GM23338 (cell line): ENCODE results near the gene KIF5A. TPM values are rescaled to one million over a fixed set of nuclear protein-coding genes. Genes with fewer than 3 reads are reported as not detected.

Experiments used
- ATAC-seq: fragments of 200-7000 bp; cut with Tn5 transposase; 3 replicates; pipeline ENCODE4 v1.9.1; 2020
- DNase-seq: peaks from one replicate; pipeline ENCODE4 v3.0.0-alpha.2; 2015; ENCODE audit warnings: low spot score
- H2AFZ ChIP-seq: fragments of 200-600 bp; sonication (generic); 2 replicates; pipeline ENCODE4 v1.8.0; 2016; ENCODE audit warnings: antibody characterized with exemption, mild to moderate bottlenecking, moderate library complexity
- H3F3A ChIP-seq: fragments of 200-600 bp; sonication (generic); replicated peaks from 2 replicates; pipeline ENCODE4 v1.8.0; 2017; ENCODE audit warnings: antibody characterized with exemption, mixed run types, low read depth
- H3K27ac ChIP-seq: fragments of 200-600 bp; sonication (generic); 2 replicates; pipeline ENCODE4 v1.6.1; 2016; ENCODE audit warnings: low read depth
- H3K27me3 ChIP-seq: fragments of 200-600 bp; sonication (generic); 2 replicates; pipeline ENCODE4 v1.8.0; 2016; ENCODE audit warnings: mild to moderate bottlenecking, mixed run types, moderate library complexity; ENCODE audit not compliant: insufficient read depth
- H3K36me3 ChIP-seq: fragments of 200-600 bp; sonication (generic); 2 replicates; pipeline ENCODE4 v1.8.0; 2016; ENCODE audit warnings: mild to moderate bottlenecking; ENCODE audit not compliant: insufficient read depth
- H3K4me1 ChIP-seq: fragments of 200-600 bp; sonication (generic); 2 replicates; pipeline ENCODE4 v1.8.0; 2016; ENCODE audit warnings: mild to moderate bottlenecking, moderate library complexity; ENCODE audit not compliant: insufficient read depth
- H3K4me2 ChIP-seq: fragments of 200-600 bp; sonication (generic); 2 replicates; pipeline ENCODE4 v1.7.1; 2017; ENCODE audit warnings: mixed run types
- H3K4me3 ChIP-seq: fragments of 200-600 bp; sonication (generic); 2 replicates; pipeline ENCODE4 v1.6.1; 2016; ENCODE audit warnings: mixed run types
- H3K79me2 ChIP-seq: fragments of 200-600 bp; sonication (generic); replicated peaks from 2 replicates; pipeline ENCODE4 v1.8.0; 2017; ENCODE audit warnings: mild to moderate bottlenecking; ENCODE audit not compliant: insufficient read depth
- H3K9me2 ChIP-seq: fragments of 200-600 bp; sonication (generic); 2 replicates; pipeline ENCODE4 v1.8.0; 2017; ENCODE audit not compliant: insufficient read depth
- H4K20me1 ChIP-seq: fragments of 200-600 bp; sonication (generic); replicated peaks from 2 replicates; pipeline ENCODE4 v1.8.0; 2017; ENCODE audit warnings: mild to moderate bottlenecking; ENCODE audit not compliant: insufficient read depth
- H3K27ac Mint-ChIP-seq: 2 replicates; pipeline ENCODE4 v1.8.0; 2020; ENCODE audit warnings: inconsistent platforms, mild to moderate bottlenecking, moderate library complexity, mixed read lengths
- H3K27me3 Mint-ChIP-seq: 3 replicates; pipeline ENCODE4 v1.8.0; 2022; ENCODE audit warnings: low read depth, mild to moderate bottlenecking, moderate library complexity, mixed read lengths, inconsistent platforms; ENCODE audit not compliant: insufficient read depth, poor library complexity
- H3K36me3 Mint-ChIP-seq: 3 replicates; pipeline ENCODE4 v1.8.0; 2021; ENCODE audit warnings: low read depth, mild to moderate bottlenecking, inconsistent platforms, moderate library complexity, mixed read lengths
- H3K4me1 Mint-ChIP-seq: 3 replicates; pipeline ENCODE4 v1.8.0; 2020; ENCODE audit warnings: mild to moderate bottlenecking, inconsistent platforms, mixed read lengths
- H3K4me3 Mint-ChIP-seq: 3 replicates; pipeline ENCODE4 v1.8.0; 2021; ENCODE audit warnings: moderate library complexity, mild to moderate bottlenecking, inconsistent platforms, mixed read lengths
- H3K9me3 Mint-ChIP-seq: 3 replicates; pipeline ENCODE4 v1.8.0; 2020; ENCODE audit warnings: moderate library complexity, mild to moderate bottlenecking, inconsistent platforms, mixed read lengths
- CREB1 ChIP-seq: fragments of 250-450 bp; sonication (Bioruptor Pico); IDR thresholded peaks from 2 replicates; pipeline ENCODE4 v1.5.0; 2020; ENCODE audit warnings: low read depth, mild to moderate bottlenecking, moderate library complexity
- EZH2 ChIP-seq: fragments of 200-600 bp; sonication (generic); IDR thresholded peaks from one replicate; pipeline ENCODE4 v1.8.0; 2017; ENCODE audit warnings: antibody characterized with exemption, mild to moderate bottlenecking, low read depth; ENCODE audit not compliant: unreplicated experiment
- EZH2phosphoT487 ChIP-seq: fragments of 200-600 bp; sonication (generic); IDR thresholded peaks from one replicate; pipeline ENCODE4 v1.8.1; 2018; ENCODE audit warnings: antibody characterized with exemption; ENCODE audit not compliant: unreplicated experiment
- POLR2AphosphoS5 ChIP-seq: IDR thresholded peaks from 2 replicates; pipeline ENCODE4 v1.6.1; 2016; ENCODE audit warnings: antibody characterized with exemption, low read depth
- REST ChIP-seq: IDR thresholded peaks from one replicate; pipeline ENCODE4 v1.6.1; 2018; ENCODE audit warnings: antibody characterized with exemption; ENCODE audit not compliant: unreplicated experiment
- STAT1 ChIP-seq: IDR thresholded peaks from one replicate; pipeline ENCODE4 v1.6.1; 2016; ENCODE audit warnings: antibody characterized with exemption; ENCODE audit not compliant: unreplicated experiment
- ZNF114 ChIP-seq: fragments of 250-450 bp; sonication (Bioruptor Pico); IDR thresholded peaks from 2 replicates; pipeline ENCODE4 v1.5.0; 2020; ENCODE audit warnings: mild to moderate bottlenecking, moderate library complexity
- ZNF331 ChIP-seq: fragments of 250-450 bp; sonication (Bioruptor Pico); IDR thresholded peaks from 2 replicates; pipeline ENCODE4 v1.5.0; 2020; ENCODE audit warnings: low read depth, mild to moderate bottlenecking, moderate library complexity
- polyA plus RNA-seq: library from polyadenylated mRNA; unstranded; fragments of >200 nt; fragmentation: Nextera tagmentation; extraction: Ambion mirVana; gene quantifications from 2 replicates; pipeline ENCODE4 v1.2.1, GENCODE V29; 2016
- total RNA-seq: library from RNA; depleted of rRNA; stranded (reverse); fragments of >200 nt; shearing (Covaris generic); gene quantifications from 2 replicates; pipeline ENCODE4 v1.2.3, GENCODE V29; 2014
- TF ChIP-seq, protein P1 (sequence below), 2 experiments: fragments of 200-600 bp in 1 of 2; sonication (generic) in 1 of 2; conservative IDR thresholded peaks; 2 replicates each; pipeline versions ENCODE4 v1.5.1 to v1.6.1; 2016 to 2017; ENCODE audit warnings: antibody characterized with exemption in 2 of 2, low read depth in 2 of 2, mild to moderate bottlenecking in 2 of 2, moderate library complexity in 1 of 2
- TF ChIP-seq, protein P2 (sequence below): IDR thresholded peaks from 2 replicates; pipeline ENCODE4 v1.6.1; 2016; ENCODE audit warnings: antibody characterized with exemption

KIF5A gene
- total and polyA plus RNA-seq, 2 experiments from 2014 or later: 11.1 to 21.3 TPM

- Histone ChIP-seq H2AFZ (no peak overlapping the region), H3K27ac (no peak overlapping the region), H3K36me3 (peaks cover 83% of the 10 kb centered on the region), H3K9me2 (no peaks in the 10 kb centered on the region), H3K4me1 (no peaks in the 10 kb centered on the region), H3K27me3 (no peaks in the 10 kb centered on the region), H4K20me1 (peaks cover 29% of the 10 kb centered on the region), H3K79me2 (peaks cover 14% of the 10 kb centered on the region; the same call in 1 of the 2 replicates), H3K4me3 (no peak overlapping the region), H3F3A (peaks cover 48% of the 10 kb centered on the region), H3K4me2 (no peak overlapping the region)
- peaks cover 23% of the 10 kb centered on the region for H3K27me3 Mint-ChIP-seq
- peaks cover under 1% of the 10 kb centered on the region; the same call in 2 of the 3 replicates for H3K4me1 Mint-ChIP-seq
- peaks cover 2% of the 10 kb centered on the region; the same call in 2 of the 3 replicates for H3K9me3 Mint-ChIP-seq
- ATAC-seq (no peak), DNase-seq (no peak)
- no peak overlapping the region; the same call in 2 of the 3 replicates for H3K4me3 Mint-ChIP-seq
- TF ChIP-seq ZNF331 (no peak), CREB1 (no peak), EZH2 (no peak), ZNF114 (CRISPR knock-in tag) (no peak), POLR2AphosphoS5 (no peak), STAT1 (no peak)
- TF ChIP-seq, protein P1, sequence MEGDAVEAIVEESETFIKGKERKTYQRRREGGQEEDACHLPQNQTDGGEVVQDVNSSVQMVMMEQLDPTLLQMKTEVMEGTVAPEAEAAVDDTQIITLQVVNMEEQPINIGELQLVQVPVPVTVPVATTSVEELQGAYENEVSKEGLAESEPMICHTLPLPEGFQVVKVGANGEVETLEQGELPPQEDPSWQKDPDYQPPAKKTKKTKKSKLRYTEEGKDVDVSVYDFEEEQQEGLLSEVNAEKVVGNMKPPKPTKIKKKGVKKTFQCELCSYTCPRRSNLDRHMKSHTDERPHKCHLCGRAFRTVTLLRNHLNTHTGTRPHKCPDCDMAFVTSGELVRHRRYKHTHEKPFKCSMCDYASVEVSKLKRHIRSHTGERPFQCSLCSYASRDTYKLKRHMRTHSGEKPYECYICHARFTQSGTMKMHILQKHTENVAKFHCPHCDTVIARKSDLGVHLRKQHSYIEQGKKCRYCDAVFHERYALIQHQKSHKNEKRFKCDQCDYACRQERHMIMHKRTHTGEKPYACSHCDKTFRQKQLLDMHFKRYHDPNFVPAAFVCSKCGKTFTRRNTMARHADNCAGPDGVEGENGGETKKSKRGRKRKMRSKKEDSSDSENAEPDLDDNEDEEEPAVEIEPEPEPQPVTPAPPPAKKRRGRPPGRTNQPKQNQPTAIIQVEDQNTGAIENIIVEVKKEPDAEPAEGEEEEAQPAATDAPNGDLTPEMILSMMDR (conservative IDR thresholded peaks at IDR 0.05; ENCODE audit: low read depth in 2 of 2): no peak
- H3K36me3 Mint-ChIP-seq: peaks cover 86% of the 10 kb centered on the region
- H3K27ac Mint-ChIP-seq: no peak overlapping the region
Measured at GRCh38 chr12:57511588-57512325, 38.1 kb upstream of the KIF5A start.

DNA sequence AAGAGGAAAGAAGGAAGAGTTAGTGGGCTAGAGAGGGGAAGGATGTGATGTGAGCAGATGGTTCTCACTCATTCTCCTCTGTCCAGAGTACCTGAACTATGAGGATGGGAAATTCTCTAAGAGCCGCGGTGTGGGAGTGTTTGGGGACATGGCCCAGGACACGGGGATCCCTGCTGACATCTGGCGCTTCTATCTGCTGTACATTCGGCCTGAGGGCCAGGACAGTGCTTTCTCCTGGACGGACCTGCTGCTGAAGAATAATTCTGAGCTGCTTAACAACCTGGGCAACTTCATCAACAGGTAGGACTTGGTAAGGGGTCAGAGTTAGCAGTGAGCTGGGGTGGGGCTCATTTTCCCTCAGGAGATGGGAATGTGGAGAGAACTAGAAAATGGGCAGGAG, 37.2 kb upstream of the KIF5A start:
- Mint-ChIP-seq H3K27me3 (peaks cover 23% of the 10 kb centered on the region), H3K9me3 (peaks cover 2% of the 10 kb centered on the region; the same call in 2 of the 3 replicates), H3K4me3 (no peak overlapping the region), H3K27ac (no peak overlapping the region), H3K36me3 (peaks cover 95% of the 10 kb centered on the region), H3K4me1 (peaks cover 7% of the 10 kb centered on the region)
- TF ChIP-seq STAT1 (no peak), ZNF114 (CRISPR knock-in tag) (no peak), CREB1 (no peak), REST (no peak), POLR2AphosphoS5 (no peak; the same call in 1 of the 2 replicates), ZNF331 (no peak), EZH2phosphoT487 (no peak), EZH2 (no peak)
- TF ChIP-seq, protein P1 (conservative IDR thresholded peaks at IDR 0.05; ENCODE audit: low read depth in 2 of 2): no peak
- TF ChIP-seq, protein P2, sequence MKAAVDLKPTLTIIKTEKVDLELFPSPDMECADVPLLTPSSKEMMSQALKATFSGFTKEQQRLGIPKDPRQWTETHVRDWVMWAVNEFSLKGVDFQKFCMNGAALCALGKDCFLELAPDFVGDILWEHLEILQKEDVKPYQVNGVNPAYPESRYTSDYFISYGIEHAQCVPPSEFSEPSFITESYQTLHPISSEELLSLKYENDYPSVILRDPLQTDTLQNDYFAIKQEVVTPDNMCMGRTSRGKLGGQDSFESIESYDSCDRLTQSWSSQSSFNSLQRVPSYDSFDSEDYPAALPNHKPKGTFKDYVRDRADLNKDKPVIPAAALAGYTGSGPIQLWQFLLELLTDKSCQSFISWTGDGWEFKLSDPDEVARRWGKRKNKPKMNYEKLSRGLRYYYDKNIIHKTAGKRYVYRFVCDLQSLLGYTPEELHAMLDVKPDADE: no peak
- no peak overlapping the region for H3K4me2 ChIP-seq
- H3K27ac ChIP-seq: no peak overlapping the region
- no peak overlapping the region for H3K4me3 ChIP-seq
- peaks cover 92% of the 10 kb centered on the region for H3K36me3 ChIP-seq
- H3K79me2 ChIP-seq: peaks cover 23% of the 10 kb centered on the region
- peaks cover 35% of the 10 kb centered on the region for H4K20me1 ChIP-seq
- peaks cover 55% of the 10 kb centered on the region for H3F3A ChIP-seq
- DNase-seq (no peak), ATAC-seq (no peak)
- H3K4me1 ChIP-seq: peaks cover 2% of the 10 kb centered on the region; the same call in 1 of the 2 replicates
- no peak overlapping the region for H2AFZ ChIP-seq
- H3K9me2 ChIP-seq: no peaks in the 10 kb centered on the region
- no peaks in the 10 kb centered on the region for H3K27me3 ChIP-seq
